Lung (tissue), 12 donors: ENCODE results near the gene GRIN2A. TPM values are rescaled to one million over a fixed set of nuclear protein-coding genes. Genes with fewer than 3 reads are reported as not detected.

Experiments used
- ATAC-seq: fragments of 200-7000 bp; cut with Tn5 transposase; one replicate; pipeline ENCODE4 v1.9.1; 2020; ENCODE audit warnings: moderate number of reproducible peaks; ENCODE audit not compliant: insufficient read depth, low FRiP score
- DNase-seq, 3 donors: peaks; one replicate each; pipeline ENCODE4 v3.0.0-alpha.2; 2013 to 2017
- H3K27ac ChIP-seq, 2 donors: one replicate each; pipeline ENCODE4 v1.5.1; 2013; ENCODE audit warnings: mild to moderate bottlenecking in 2 of 2, moderate library complexity in 2 of 2, control low read depth in 1 of 2, inconsistent platforms in 1 of 2, low read depth in 1 of 2, low read length in 1 of 2
- H3K27me3 ChIP-seq, 3 donors: one replicate each; pipeline ENCODE4 v1.5.1; 2013; ENCODE audit warnings: low read length in 2 of 3; ENCODE audit not compliant: control insufficient read depth in 3 of 3, insufficient read depth in 3 of 3
- H3K36me3 ChIP-seq, 4 donors: one replicate each; pipeline ENCODE4 v1.5.1; 2013; ENCODE audit warnings: low read length in 4 of 4, mild to moderate bottlenecking in 1 of 4, moderate library complexity in 1 of 4; ENCODE audit not compliant: control insufficient read depth in 4 of 4, insufficient read depth in 4 of 4
- H3K4me1 ChIP-seq, 5 donors: one replicate each; pipeline ENCODE4 v1.5.1; 2013; ENCODE audit warnings: low read length in 5 of 5, mild to moderate bottlenecking in 2 of 5, moderate library complexity in 1 of 5; ENCODE audit not compliant: control insufficient read depth in 5 of 5, insufficient read depth in 5 of 5
- H3K4me3 ChIP-seq: one replicate; pipeline ENCODE4 v1.5.1; 2013; ENCODE audit warnings: mild to moderate bottlenecking, control low read depth, moderate library complexity
- H3K9ac ChIP-seq, 2 donors: one replicate each; pipeline ENCODE4 v1.5.1; 2013; ENCODE audit warnings: low read length in 2 of 2, control low read depth in 1 of 2; ENCODE audit not compliant: insufficient read depth in 1 of 2
- H3K9me3 ChIP-seq, 4 donors: one replicate each; pipeline ENCODE4 v1.5.1; 2013; ENCODE audit warnings: low read length in 3 of 4, mild to moderate bottlenecking in 1 of 4, moderate library complexity in 1 of 4; ENCODE audit not compliant: control insufficient read depth in 4 of 4, insufficient read depth in 3 of 4
- WGBS, 2 donors: extraction: QIAGEN DNeasy Blood & Tissue Kit; methylation state at CpG; one replicate each; pipeline ENCODE4 v1.1.7; 2013; 5-methylcytosine and 5-hydroxymethylcytosine counted together
- polyA plus RNA-seq, 2 donors: library from polyadenylated mRNA; stranded (reverse); fragments of 200-250 nt; gene quantifications; one replicate each; pipeline ENCODE4 v1.2.1, GENCODE V29; 2013
- total RNA-seq, 2 donors: library from RNA; depleted of rRNA in 1 of 2; stranded (reverse); fragments of >200 nt in 1 of 2; gene quantifications; one replicate each; pipeline ENCODE4 v1.2.1, GENCODE V29; 2014 to 2021
- TF ChIP-seq, protein P1 (sequence below): IDR thresholded peaks from 2 replicates; pipeline ENCODE4 v1.5.1; 2012; ENCODE audit warnings: mild to moderate bottlenecking; ENCODE audit errors: control extremely low read depth, extremely low read depth
- donor health status: control.
- donor health status: control.
- donor health status: Bipolar disorder and iron deficiency.
- donor health status: healthy.
- donor health status: DM: yes; HTN: yes; CAD: no.

GRIN2A gene
- total and polyA plus RNA-seq, 4 donors, result 0.02 to 0.37 (median 0.10) TPM

DNA sequence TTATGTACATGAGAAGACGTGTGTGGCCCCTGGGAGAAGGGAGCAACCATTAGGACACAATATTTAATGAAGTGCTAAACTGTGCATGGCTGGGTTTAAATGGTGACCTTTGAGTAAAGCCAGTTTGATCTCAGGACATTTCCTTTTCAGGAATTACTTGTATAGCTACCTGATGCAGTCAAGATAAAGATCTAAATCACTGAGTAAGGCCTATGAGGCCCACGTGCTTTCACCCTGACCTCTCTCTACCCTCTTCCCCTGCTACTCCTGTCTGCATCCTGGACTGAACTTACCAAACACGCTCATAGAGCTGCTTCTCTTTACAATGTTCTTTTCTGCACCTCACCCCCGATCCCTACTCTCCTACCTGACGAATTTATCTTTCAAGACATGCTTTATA lies 98.9 kb downstream of the GRIN2A start:
- H3K4me3 ChIP-seq, result no peak overlapping the region
- WGBS, 2 donors, result 57 to 61% methylated on average over 5 of the region's 5 CpGs
- DNase-seq, result no peak
- no peak for ATAC-seq
- no peak overlapping the region for H3K9ac ChIP-seq
- TF ChIP-seq, protein P1, sequence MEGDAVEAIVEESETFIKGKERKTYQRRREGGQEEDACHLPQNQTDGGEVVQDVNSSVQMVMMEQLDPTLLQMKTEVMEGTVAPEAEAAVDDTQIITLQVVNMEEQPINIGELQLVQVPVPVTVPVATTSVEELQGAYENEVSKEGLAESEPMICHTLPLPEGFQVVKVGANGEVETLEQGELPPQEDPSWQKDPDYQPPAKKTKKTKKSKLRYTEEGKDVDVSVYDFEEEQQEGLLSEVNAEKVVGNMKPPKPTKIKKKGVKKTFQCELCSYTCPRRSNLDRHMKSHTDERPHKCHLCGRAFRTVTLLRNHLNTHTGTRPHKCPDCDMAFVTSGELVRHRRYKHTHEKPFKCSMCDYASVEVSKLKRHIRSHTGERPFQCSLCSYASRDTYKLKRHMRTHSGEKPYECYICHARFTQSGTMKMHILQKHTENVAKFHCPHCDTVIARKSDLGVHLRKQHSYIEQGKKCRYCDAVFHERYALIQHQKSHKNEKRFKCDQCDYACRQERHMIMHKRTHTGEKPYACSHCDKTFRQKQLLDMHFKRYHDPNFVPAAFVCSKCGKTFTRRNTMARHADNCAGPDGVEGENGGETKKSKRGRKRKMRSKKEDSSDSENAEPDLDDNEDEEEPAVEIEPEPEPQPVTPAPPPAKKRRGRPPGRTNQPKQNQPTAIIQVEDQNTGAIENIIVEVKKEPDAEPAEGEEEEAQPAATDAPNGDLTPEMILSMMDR, result no peak
- H3K9me3 ChIP-seq, result peaks cover 0 to 3% (median 0%) of the 10 kb centered on the region in 4 donors
- peaks cover 0 to 7% (median 0%) of the 10 kb centered on the region in 5 donors for H3K4me1 ChIP-seq
- peaks cover 0 to 5% (median 0%) of the 10 kb centered on the region in 3 donors for H3K27me3 ChIP-seq
- H3K36me3 ChIP-seq, result no peaks in the 10 kb centered on the region
- H3K27ac ChIP-seq, result no peak overlapping the region

DNA sequence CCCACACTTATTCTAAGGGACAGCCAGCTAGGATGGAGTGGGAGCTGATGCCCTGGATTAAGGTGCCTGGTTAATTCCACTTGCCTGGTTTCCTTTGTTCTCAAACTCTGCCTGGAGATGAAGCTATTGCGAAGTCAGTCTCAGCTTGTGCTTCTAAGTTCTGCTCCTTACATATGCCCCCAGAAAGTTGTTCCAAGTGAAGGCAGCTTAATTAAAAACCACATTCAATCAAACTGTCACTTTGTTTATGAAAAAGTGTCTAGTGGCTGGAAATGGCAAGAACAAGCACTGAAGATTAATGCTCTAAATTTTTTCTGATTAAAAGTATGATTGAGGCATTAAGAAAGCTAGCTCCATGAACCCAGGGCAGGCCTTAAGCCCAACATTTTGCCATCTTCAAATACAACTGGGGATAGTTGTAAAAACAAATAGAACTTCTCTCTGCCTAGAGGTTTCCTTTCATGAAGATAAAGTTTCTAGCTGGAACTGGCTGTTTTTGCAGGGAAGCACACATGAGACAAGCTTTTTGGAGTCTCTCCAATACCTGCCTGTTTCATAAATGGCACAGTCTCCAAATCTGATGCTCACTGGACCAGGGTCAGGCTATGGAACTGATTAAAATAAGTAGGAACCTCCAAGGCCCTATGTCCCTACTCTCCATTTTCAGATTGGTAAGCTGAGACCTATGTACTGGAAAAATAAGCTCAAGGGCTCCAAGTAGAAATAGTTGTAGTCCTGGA lies 100.9 kb downstream of the GRIN2A start:
- Histone ChIP-seq H3K9ac (no peak overlapping the region), H3K4me1 (peaks cover 0 to 4% (median 0%) of the 10 kb centered on the region in 5 donors), H3K27ac (no peak overlapping the region), H3K27me3 (peaks cover 0 to 5% (median 0%) of the 10 kb centered on the region in 3 donors), H3K9me3 (no peaks in the 10 kb centered on the region), H3K4me3 (no peak overlapping the region), H3K36me3 (no peaks in the 10 kb centered on the region)
- 60 to 81% methylated on average over 1 of the region's 1 CpG for WGBS, 2 donors
- TF ChIP-seq, protein P1, result no peak
- ATAC-seq (no peak), DNase-seq (peak in 1 of 3 donors; percentile 4)

DNA sequence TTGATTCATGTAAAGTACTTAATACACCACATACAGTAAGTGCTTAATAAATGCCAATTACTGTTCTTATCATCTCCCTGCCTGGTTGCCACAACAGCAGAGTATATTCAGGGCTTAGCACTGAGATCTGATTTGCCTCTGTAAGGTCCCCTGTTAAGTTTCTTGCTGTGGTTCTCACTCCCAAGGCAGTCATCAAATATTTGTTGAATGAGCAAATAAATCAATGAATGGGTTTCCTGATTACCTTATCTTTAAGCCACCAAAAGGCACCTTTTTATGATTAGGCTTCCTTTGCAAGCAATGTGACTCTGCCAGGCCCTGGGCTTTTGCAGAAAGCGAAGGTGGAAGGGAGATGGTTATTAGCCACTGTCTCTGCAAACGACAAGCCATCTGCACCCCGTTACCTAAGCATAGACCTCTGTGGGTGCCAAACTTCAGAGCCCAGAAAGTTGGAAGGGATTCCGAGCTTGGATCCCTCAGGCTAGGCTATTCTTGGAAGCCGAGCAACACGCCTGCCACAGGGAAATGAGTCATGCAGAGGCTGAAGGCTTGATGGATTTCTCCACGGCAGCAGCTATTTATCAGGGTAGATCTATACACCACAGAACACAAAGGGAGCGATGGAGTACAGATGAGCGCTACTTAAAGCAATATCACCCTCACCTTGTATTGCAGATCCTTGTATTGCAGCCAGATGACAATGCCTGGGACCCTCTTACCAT lies 102.0 kb downstream of the GRIN2A start:
- Histone ChIP-seq H3K27ac (no peak overlapping the region), H3K36me3 (no peaks in the 10 kb centered on the region), H3K4me1 (peaks cover 0 to 4% (median 0%) of the 10 kb centered on the region in 5 donors), H3K27me3 (no peaks in the 10 kb centered on the region), H3K9me3 (no peaks in the 10 kb centered on the region), H3K9ac (no peak overlapping the region), H3K4me3 (no peak overlapping the region)
- TF ChIP-seq, protein P1, result no peak
- DNase-seq (peak in 2 of 3 donors; percentile 21 to 41), ATAC-seq (no peak)
- WGBS, 2 donors, result 13 to 23% methylated on average over 9 of the region's 9 CpGs
